Fibroblast of skin of abdomen (primary cell): ENCODE measurements around the gene NKX3-2.

Experiments used
- DNase-seq: peaks from one replicate; pipeline ENCODE4 v3.0.0-alpha.2; 2013

NKX3-2 gene

GRCh38 chr4:13496605-13497004, 47.7 kb downstream of the NKX3-2 start:
- DNase-seq = no peak

DNA sequence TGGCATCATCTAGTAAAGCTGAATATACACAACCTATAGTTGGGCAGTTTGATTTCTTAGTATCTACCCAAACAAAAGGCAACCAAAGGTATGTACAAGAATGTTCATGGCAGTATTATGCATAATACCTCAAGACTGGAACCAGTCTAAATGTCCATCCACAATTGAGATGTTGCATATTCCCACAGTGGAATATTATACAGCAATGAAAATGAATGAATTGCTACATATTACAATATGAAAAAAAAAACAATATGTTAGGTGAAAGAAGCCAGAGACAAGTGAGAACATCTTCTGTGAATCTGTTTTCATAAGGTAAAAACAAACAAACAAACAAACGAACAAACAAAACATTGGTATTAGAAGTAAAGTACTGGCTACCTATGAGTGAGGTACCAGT, 48.6 kb downstream of the NKX3-2 start:
- no peak for DNase-seq

DNA sequence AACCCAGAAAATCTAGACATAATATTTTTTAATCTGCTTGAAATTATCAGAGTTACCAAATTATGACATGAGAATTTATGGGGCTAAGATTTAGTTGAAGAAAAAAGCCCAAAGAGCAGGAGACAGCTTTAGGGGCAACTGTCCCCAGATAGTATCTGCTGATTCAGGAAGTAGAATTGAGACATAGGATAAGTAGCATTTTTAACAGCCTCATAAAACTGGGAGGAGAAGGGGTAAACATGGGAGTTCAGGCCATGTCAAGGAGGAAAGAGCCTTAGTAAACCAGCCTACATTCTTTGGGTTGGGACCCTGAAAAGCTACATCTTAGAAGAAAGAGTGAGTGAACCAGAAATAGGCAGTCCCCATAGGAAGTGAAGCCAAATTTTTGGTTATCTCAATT, 50.5 kb downstream of the NKX3-2 start:
- DNase-seq = no peak

GRCh38 chr4:13492747-13493146, 51.6 kb downstream of the NKX3-2 start:
- no peak for DNase-seq
